Ovary (tissue), 3 donors: ENCODE measurements around the gene VSIG10L.

ENCODE experiments used
- CTCF ChIP-seq, 3 donors: fragments of 450-650 bp in 2 of 3; fragments of 200-600 bp in 1 of 3; IDR thresholded peaks; one replicate each; pipeline versions ENCODE4 v1.5.1 to v1.8.0; 2016 to 2022; ENCODE audit warnings: antibody characterized with exemption in 3 of 3, mild to moderate bottlenecking in 1 of 3
- EP300 ChIP-seq: sonication (generic); formaldehyde crosslinking; IDR thresholded peaks from one replicate; pipeline ENCODE4 v1.6.1; 2017; ENCODE audit warnings: antibody characterized with exemption
- POLR2A ChIP-seq: fragments of 450-650 bp; IDR thresholded peaks from one replicate; pipeline ENCODE4 v1.6.1; 2017; ENCODE audit warnings: antibody characterized with exemption, mild to moderate bottlenecking, moderate library complexity
- donor health status: DM: no; HTN: no; CAD: no.

DNA sequence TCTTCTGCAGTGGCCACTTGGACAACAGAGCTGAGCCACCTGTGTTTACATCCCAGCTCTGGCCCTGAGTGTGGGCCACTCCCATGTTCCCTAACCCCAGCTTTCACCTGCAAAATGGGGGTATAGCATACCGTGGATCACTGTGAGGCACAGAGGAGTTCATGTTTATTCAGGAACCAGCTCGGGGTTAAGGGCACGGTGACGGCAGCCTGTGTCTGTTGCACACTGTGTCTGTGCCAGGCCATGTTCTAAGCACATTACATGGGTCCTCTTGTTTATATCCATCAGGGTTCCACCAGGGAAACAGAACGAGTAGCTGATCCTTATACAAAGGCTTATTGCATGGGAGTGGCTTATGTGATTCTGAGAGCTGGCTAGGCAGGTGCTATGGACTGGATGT, 44.5 kb downstream of the VSIG10L start:
- TF ChIP-seq CTCF (IDR thresholded peaks at IDR 0.05): no peak
- no peak for TF ChIP-seq POLR2A
- TF ChIP-seq EP300: no peak
